Right ventricle myocardium superior (tissue), 1 donor: Measurements from ENCODE around the gene KIR3DL3. TPM values are rescaled to one million over a fixed set of nuclear protein-coding genes. Genes with fewer than 3 reads are reported as not detected.
"Not testable (repeated sequence)": the region's sequence is repeated elsewhere in the genome, so short reads cannot be mapped to it uniquely, and the experiment has no call there.

ENCODE experiments used
- ATAC-seq: fragments of 200-7000 bp; cut with Tn5 transposase; one replicate; pipeline ENCODE4 v1.9.1; 2020; ENCODE audit warnings: mild to moderate bottlenecking; ENCODE audit not compliant: poor library complexity
- DNase-seq: peaks from one replicate; pipeline ENCODE4 v3.0.0-alpha.2; 2020
- intact Hi-C: fragments of 100-400 bp; cut with DNase I; formaldehyde crosslinking; loops from one replicate; pipeline ENCODE4 v1.11.2; 2022
- total RNA-seq: library from RNA; stranded (reverse); fragmentation: NEBNext Ultra II Directional; extraction: Animal tissue kit (Norgen Biotek cat#: 25700); gene quantifications from one replicate; pipeline ENCODE4 v1.2.1, GENCODE V29; 2021
- donor health status: DM: no; HTN: yes; CAD: no; lungs with severe emphysema.

The KIR3DL3 gene
- total RNA-seq, 1 donor from 2014 or later: not detected

- intact Hi-C loops, DNase-seq, ATAC-seq: not testable (repeated sequence)
These were observed 47.0 kb downstream of the KIR3DL3 start for GRCh38 chr19:54771018-54771960.

GRCh38 chr19:54772666-54773065 lies 48.4 kb downstream of the KIR3DL3 start:
- ATAC-seq, intact Hi-C loops, DNase-seq: not testable (repeated sequence)

GRCh38 chr19:54775095-54775815 lies 51.0 kb downstream of the KIR3DL3 start:
- ATAC-seq, intact Hi-C loops, DNase-seq: not testable (repeated sequence)

GRCh38 chr19:54775830-54776229 lies 51.6 kb downstream of the KIR3DL3 start:
- intact Hi-C loops, DNase-seq, ATAC-seq: not testable (repeated sequence)

- DNase-seq, ATAC-seq, intact Hi-C loops: not testable (repeated sequence)
These were observed 53.6 kb downstream of the KIR3DL3 start for GRCh38 chr19:54777851-54778250.

GRCh38 chr19:54778896-54779295 lies 54.7 kb downstream of the KIR3DL3 start:
- ATAC-seq, DNase-seq, intact Hi-C loops: not testable (repeated sequence)

GRCh38 chr19:54782916-54783315 lies 58.7 kb downstream of the KIR3DL3 start:
- intact Hi-C loops, DNase-seq, ATAC-seq: not testable (repeated sequence)

Other genes starting within 250 kb of the KIR3DL3 start
- not detected for gene LAIR2, start 221.6 kb upstream of the KIR3DL3 start, total RNA-seq
- gene LILRA2, start 150.7 kb upstream of the KIR3DL3 start, total RNA-seq: 1.7 TPM
- gene LILRA1, start 130.8 kb upstream of the KIR3DL3 start, total RNA-seq: 0.48 TPM
- 1.7 TPM for gene LILRB1, start 94.0 kb upstream of the KIR3DL3 start, total RNA-seq
- gene LILRB4, start 61.5 kb upstream of the KIR3DL3 start, total RNA-seq: 3.8 TPM
- gene KIR2DL3, start 14.1 kb downstream of the KIR3DL3 start, total RNA-seq: not detected
- gene KIR2DL1, start 45.4 kb downstream of the KIR3DL3 start, total RNA-seq: not detected
- not detected for gene KIR2DL4, start 79.2 kb downstream of the KIR3DL3 start, total RNA-seq
- not detected for gene KIR3DL1, start 92.0 kb downstream of the KIR3DL3 start, total RNA-seq
- gene KIR2DS4, start 108.2 kb downstream of the KIR3DL3 start, total RNA-seq: not detected
- gene KIR3DL2, start 126.0 kb downstream of the KIR3DL3 start, total RNA-seq: not detected
- 0.30 TPM for gene FCAR, start 149.8 kb downstream of the KIR3DL3 start, total RNA-seq
- gene NCR1, start 181.7 kb downstream of the KIR3DL3 start, total RNA-seq: not detected
- gene NLRP7, start 223.1 kb downstream of the KIR3DL3 start, total RNA-seq: not detected
- gene NLRP2, start 241.9 kb downstream of the KIR3DL3 start, total RNA-seq: 0.78 TPM